Peyer's patch (tissue), 4 donors: ENCODE data around the gene TIAM1. TPM values are rescaled to one million over a fixed set of nuclear protein-coding genes. Genes with fewer than 3 reads are reported as not detected.

Experiments
- DNase-seq, 3 donors: peaks; one replicate each; pipeline ENCODE4 v3.0.0-alpha.2; 2017 to 2019
- H3K27ac ChIP-seq, 4 donors: fragments of 200-600 bp; sonication (generic); one replicate each; pipeline ENCODE4 v1.5.1; 2016 to 2019
- H3K27me3 ChIP-seq, 2 donors: fragments of 200-600 bp; sonication (generic); one replicate each; pipeline ENCODE4 v1.5.1; 2019
- H3K36me3 ChIP-seq, 3 donors: fragments of 200-600 bp; sonication (generic); one replicate each; pipeline ENCODE4 v1.5.1; 2016 to 2019
- H3K4me1 ChIP-seq, 4 donors: fragments of 200-600 bp; sonication (generic); one replicate each; pipeline ENCODE4 v1.5.1; 2016 to 2019
- H3K4me3 ChIP-seq, 4 donors: fragments of 200-600 bp; sonication (generic); 1 replicate in 3 of 4; 2 replicates in 1 of 4; pipeline ENCODE4 v1.5.1; 2016 to 2019; ENCODE audit warnings: mild to moderate bottlenecking in 1 of 4
- H3K9me3 ChIP-seq, 4 donors: fragments of 200-600 bp; sonication (generic); one replicate each; pipeline ENCODE4 v1.5.1; 2016 to 2019; ENCODE audit warnings: mild to moderate bottlenecking in 1 of 4
- POLR2A ChIP-seq, 2 donors: fragments of 450-650 bp; IDR thresholded peaks; one replicate each; pipeline ENCODE4 v1.5.1; 2017; ENCODE audit warnings: antibody characterized with exemption in 2 of 2, mild to moderate bottlenecking in 2 of 2, moderate library complexity in 2 of 2
- total RNA-seq, 4 donors: library from RNA; depleted of rRNA; stranded (reverse); fragments of >200 nt; gene quantifications; one replicate each; pipeline ENCODE4 v1.1.0, GENCODE V29; 2016
- TF ChIP-seq, protein P1 (sequence below), 6 experiments: fragments of 450-650 bp in 4 of 6; fragments of 200-600 bp in 2 of 6; sonication (generic) in 1 of 6; IDR thresholded peaks; one replicate each; pipeline ENCODE4 v1.5.1; 2017 to 2019; ENCODE audit warnings: antibody characterized with exemption in 6 of 6, mild to moderate bottlenecking in 3 of 6, moderate library complexity in 1 of 6

TIAM1 gene
- total RNA-seq, 4 donors from 2014 or later: 1.4 to 13.2 (median 2.9) TPM

GRCh38 chr21:31253684-31254083, 90.4 kb downstream of the TIAM1 start:
- no peak overlapping the region for H3K4me3 ChIP-seq
- DNase-seq: no peak
- no peaks in the 10 kb centered on the region for H3K4me1 ChIP-seq
- H3K27me3 ChIP-seq: no peaks in the 10 kb centered on the region
- no peak overlapping the region for H3K27ac ChIP-seq
- no peaks in the 10 kb centered on the region for H3K36me3 ChIP-seq
- TF ChIP-seq POLR2A (IDR thresholded peaks at IDR 0.05): no peak
- TF ChIP-seq, protein P1, sequence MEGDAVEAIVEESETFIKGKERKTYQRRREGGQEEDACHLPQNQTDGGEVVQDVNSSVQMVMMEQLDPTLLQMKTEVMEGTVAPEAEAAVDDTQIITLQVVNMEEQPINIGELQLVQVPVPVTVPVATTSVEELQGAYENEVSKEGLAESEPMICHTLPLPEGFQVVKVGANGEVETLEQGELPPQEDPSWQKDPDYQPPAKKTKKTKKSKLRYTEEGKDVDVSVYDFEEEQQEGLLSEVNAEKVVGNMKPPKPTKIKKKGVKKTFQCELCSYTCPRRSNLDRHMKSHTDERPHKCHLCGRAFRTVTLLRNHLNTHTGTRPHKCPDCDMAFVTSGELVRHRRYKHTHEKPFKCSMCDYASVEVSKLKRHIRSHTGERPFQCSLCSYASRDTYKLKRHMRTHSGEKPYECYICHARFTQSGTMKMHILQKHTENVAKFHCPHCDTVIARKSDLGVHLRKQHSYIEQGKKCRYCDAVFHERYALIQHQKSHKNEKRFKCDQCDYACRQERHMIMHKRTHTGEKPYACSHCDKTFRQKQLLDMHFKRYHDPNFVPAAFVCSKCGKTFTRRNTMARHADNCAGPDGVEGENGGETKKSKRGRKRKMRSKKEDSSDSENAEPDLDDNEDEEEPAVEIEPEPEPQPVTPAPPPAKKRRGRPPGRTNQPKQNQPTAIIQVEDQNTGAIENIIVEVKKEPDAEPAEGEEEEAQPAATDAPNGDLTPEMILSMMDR (IDR thresholded peaks at IDR 0.05): no peak
- H3K9me3 ChIP-seq: no peaks in the 10 kb centered on the region

- H3K4me3 ChIP-seq: no peak overlapping the region
- no peaks in the 10 kb centered on the region for H3K36me3 ChIP-seq
- no peaks in the 10 kb centered on the region for H3K9me3 ChIP-seq
- no peak overlapping the region for H3K27ac ChIP-seq
- no peaks in the 10 kb centered on the region for H3K4me1 ChIP-seq
- DNase-seq: no peak
- H3K27me3 ChIP-seq: no peaks in the 10 kb centered on the region
- TF ChIP-seq POLR2A (IDR thresholded peaks at IDR 0.05): no peak
- TF ChIP-seq, protein P1 (IDR thresholded peaks at IDR 0.05): no peak
Observed at GRCh38 chr21:31252611-31253010, 91.5 kb downstream of the TIAM1 start.

GRCh38 chr21:31252091-31252490, 92.0 kb downstream of the TIAM1 start:
- TF ChIP-seq POLR2A (IDR thresholded peaks at IDR 0.05): no peak
- TF ChIP-seq, protein P1 (IDR thresholded peaks at IDR 0.05): no peak
- no peaks in the 10 kb centered on the region for H3K9me3 ChIP-seq

DNA sequence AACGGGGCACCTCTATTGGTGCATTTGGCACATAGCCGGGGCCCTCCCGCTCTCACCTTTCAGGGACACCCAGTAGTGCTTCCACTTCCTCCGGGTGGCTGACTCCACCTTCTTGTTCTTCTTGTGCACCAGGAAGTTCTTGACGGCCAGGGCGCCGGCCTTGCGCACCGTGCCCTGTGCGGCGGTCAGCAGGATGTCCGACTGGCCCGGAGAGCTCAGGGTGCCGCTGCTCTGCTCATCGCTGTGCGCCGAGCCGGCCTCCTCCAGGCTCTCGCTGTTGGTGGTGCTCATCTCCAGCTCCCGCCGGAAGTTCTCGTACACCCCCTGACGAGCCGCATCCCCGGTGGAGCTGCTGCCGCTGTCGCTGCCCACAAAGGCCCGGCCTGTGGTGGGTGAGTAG, 92.4 kb downstream of the TIAM1 start:
- no peak for TF ChIP-seq POLR2A (IDR thresholded peaks at IDR 0.05)
- TF ChIP-seq, protein P1 (IDR thresholded peaks at IDR 0.05): no peak

More at GRCh38 chr21:31252091-31252490, 92.0 kb downstream of the TIAM1 start:
- no peaks in the 10 kb centered on the region for H3K4me1 ChIP-seq
- no peaks in the 10 kb centered on the region for H3K36me3 ChIP-seq
- no peaks in the 10 kb centered on the region for H3K27me3 ChIP-seq
- H3K27ac ChIP-seq: no peak overlapping the region
- no peak for DNase-seq
- no peak overlapping the region for H3K4me3 ChIP-seq

GRCh38 chr21:31248598-31248997, 95.5 kb downstream of the TIAM1 start:
- Histone ChIP-seq H3K36me3 (no peaks in the 10 kb centered on the region), H3K9me3 (no peaks in the 10 kb centered on the region), H3K4me3 (no peak overlapping the region), H3K27ac (no peak overlapping the region), H3K4me1 (no peaks in the 10 kb centered on the region), H3K27me3 (no peaks in the 10 kb centered on the region)
- no peak for DNase-seq
- no peak for TF ChIP-seq POLR2A (IDR thresholded peaks at IDR 0.05)
- TF ChIP-seq, protein P1 (IDR thresholded peaks at IDR 0.05): no peak

More for the DNA sequence above, 92.4 kb downstream of the TIAM1 start:
- H3K27ac ChIP-seq: no peak overlapping the region
- no peak for DNase-seq
- no peaks in the 10 kb centered on the region for H3K27me3 ChIP-seq
- no peaks in the 10 kb centered on the region for H3K9me3 ChIP-seq
- H3K36me3 ChIP-seq: no peaks in the 10 kb centered on the region
- no peak overlapping the region for H3K4me3 ChIP-seq
- H3K4me1 ChIP-seq: no peaks in the 10 kb centered on the region

DNA sequence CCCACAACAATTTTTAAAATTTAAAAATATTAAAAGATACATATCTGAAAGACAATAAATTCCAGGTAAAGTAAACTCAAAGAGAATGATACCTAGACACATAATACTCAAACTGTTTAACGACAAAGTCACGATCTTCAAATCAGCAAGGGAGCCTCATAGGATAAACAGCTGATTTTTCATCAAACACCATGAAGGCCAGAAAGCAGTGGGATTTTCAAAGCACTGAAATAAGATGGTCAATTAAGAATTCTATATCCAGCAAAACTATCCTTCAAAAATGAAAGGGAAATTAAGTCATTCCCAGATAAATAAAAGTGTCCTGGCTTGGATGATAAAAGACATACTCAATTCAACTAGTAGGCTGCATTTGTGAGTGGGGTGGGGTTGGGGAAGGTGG, 100.5 kb downstream of the TIAM1 start:
- H3K27me3 ChIP-seq: no peaks in the 10 kb centered on the region
- peaks cover 0 to 13% (median 0%) of the 10 kb centered on the region in 4 donors for H3K9me3 ChIP-seq
- no peak for TF ChIP-seq POLR2A (IDR thresholded peaks at IDR 0.05)
- TF ChIP-seq, protein P1 (IDR thresholded peaks at IDR 0.05): no peak
- no peak overlapping the region for H3K27ac ChIP-seq
- no peaks in the 10 kb centered on the region for H3K36me3 ChIP-seq
- DNase-seq: no peak
- no peaks in the 10 kb centered on the region for H3K4me1 ChIP-seq
- no peak overlapping the region for H3K4me3 ChIP-seq
